ENCODE results near the gene INF2.

The INF2 gene

DNA sequence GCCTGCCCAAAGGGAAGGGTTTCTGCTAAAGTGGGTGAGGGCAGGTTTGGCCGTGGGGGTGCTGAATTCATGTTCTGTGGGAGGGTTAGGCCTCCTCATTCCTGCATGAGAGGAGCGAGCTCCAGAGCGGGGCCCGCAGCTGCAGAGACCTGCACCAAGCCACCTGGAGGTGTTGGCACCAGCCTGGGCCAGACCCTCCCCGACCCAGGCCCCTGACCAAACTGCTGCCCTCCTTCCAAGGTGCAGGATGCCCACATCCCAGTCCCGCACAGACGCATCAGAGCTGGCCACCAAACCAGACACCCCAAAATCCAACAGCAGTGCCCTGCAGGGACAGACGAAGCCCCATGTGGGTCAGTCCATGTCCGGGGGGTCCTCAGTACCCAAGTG is 45.2 kb downstream of the INF2 start:
- Histone ChIP-seq H3K4me1 (ENCODE audit: low read length) (no peaks in the 10 kb centered on the region), H2AFZ (ENCODE audit: low read length) (no peak overlapping the region), H3K4me3 (ENCODE audit: low read length) (no peak overlapping the region), H3K4me2 (ENCODE audit: low read depth, low read length) (no peak overlapping the region), H3K9me2 (replicated peaks; ENCODE audit: insufficient read depth, low read length) (no peaks in the 10 kb centered on the region), H3K79me2 (ENCODE audit: low read length) (no peaks in the 10 kb centered on the region), H3K27ac (ENCODE audit: low read length) (no peak overlapping the region), H3K27me3 (replicated peaks; ENCODE audit: insufficient read depth, low read length) (peaks cover 21% of the 10 kb centered on the region), H4K20me1 (ENCODE audit: insufficient read depth, low read length) (no peaks in the 10 kb centered on the region), H3K9ac (ENCODE audit: low read length) (no peak overlapping the region), H3F3A (ENCODE audit: insufficient read depth, low read length) (no peaks in the 10 kb centered on the region), H3K9me3 (replicated peaks; ENCODE audit: insufficient read depth, low read length) (no peaks in the 10 kb centered on the region), H3K36me3 (replicated peaks; ENCODE audit: insufficient read depth, low read length) (no peaks in the 10 kb centered on the region)
- DNase-seq, result no peak
- TF ChIP-seq EZH2phosphoT487 (IDR thresholded peaks at IDR 0.05; ENCODE audit: low read length), result no peak
- TF ChIP-seq, protein P1, sequence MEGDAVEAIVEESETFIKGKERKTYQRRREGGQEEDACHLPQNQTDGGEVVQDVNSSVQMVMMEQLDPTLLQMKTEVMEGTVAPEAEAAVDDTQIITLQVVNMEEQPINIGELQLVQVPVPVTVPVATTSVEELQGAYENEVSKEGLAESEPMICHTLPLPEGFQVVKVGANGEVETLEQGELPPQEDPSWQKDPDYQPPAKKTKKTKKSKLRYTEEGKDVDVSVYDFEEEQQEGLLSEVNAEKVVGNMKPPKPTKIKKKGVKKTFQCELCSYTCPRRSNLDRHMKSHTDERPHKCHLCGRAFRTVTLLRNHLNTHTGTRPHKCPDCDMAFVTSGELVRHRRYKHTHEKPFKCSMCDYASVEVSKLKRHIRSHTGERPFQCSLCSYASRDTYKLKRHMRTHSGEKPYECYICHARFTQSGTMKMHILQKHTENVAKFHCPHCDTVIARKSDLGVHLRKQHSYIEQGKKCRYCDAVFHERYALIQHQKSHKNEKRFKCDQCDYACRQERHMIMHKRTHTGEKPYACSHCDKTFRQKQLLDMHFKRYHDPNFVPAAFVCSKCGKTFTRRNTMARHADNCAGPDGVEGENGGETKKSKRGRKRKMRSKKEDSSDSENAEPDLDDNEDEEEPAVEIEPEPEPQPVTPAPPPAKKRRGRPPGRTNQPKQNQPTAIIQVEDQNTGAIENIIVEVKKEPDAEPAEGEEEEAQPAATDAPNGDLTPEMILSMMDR (IDR thresholded peaks at IDR 0.05; ENCODE audit: low read length), result no peak
- no peak for TF ChIP-seq EZH2 (optimal IDR thresholded peaks at IDR 0.05; ENCODE audit: low read depth, low read length)

DNA sequence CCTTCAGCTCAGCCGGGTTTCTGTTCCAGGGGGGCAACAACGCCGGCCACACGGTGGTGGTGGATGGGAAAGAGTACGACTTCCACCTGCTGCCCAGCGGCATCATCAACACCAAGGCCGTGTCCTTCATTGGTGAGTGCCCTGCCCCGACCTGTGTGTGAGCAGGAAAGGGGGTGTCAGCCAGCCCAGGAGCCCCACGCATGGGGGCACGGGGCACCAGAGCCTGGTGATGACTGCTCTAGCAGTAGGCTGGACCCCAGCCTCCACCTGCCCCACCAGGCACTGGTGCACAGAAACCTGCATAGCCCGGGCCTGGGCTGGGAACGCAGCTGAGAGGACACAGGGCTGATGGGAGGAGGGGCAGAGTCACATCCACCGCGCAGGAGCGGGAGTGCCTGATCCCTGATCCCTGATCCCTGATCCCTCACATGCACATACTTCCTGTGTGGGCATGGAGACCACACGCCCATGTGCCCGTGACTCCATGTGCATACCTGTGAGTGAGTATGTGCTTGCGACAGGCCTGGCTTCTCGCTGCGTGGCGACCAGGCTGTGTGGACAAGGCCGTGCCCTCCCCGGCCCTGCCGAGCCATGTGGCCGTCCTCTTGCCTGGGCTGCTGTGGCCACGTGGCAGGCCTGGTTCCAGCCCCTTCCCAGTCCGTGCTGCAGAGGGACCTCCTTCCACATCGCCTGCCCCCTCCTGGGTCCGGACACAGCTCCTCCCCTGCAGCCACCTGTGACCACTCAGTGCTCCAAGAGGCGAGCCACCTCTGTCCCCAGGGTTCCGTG is 45.8 kb downstream of the INF2 start:
- Histone ChIP-seq H2AFZ (ENCODE audit: low read length) (no peak overlapping the region), H3K9ac (ENCODE audit: low read length) (no peak overlapping the region), H3K36me3 (replicated peaks; ENCODE audit: insufficient read depth, low read length) (no peaks in the 10 kb centered on the region), H3K9me3 (replicated peaks; ENCODE audit: insufficient read depth, low read length) (no peaks in the 10 kb centered on the region), H3K4me1 (ENCODE audit: low read length) (no peaks in the 10 kb centered on the region), H3K27me3 (replicated peaks; ENCODE audit: insufficient read depth, low read length) (peaks cover 26% of the 10 kb centered on the region), H3K79me2 (ENCODE audit: low read length) (no peaks in the 10 kb centered on the region), H3F3A (ENCODE audit: insufficient read depth, low read length) (no peaks in the 10 kb centered on the region), H3K9me2 (replicated peaks; ENCODE audit: insufficient read depth, low read length) (no peaks in the 10 kb centered on the region), H3K4me2 (ENCODE audit: low read depth, low read length) (no peak overlapping the region), H4K20me1 (ENCODE audit: insufficient read depth, low read length) (no peaks in the 10 kb centered on the region), H3K27ac (ENCODE audit: low read length) (no peak overlapping the region), H3K4me3 (ENCODE audit: low read length) (no peak overlapping the region)
- TF ChIP-seq, protein P1 (IDR thresholded peaks at IDR 0.05; ENCODE audit: low read length), result no peak
- TF ChIP-seq EZH2phosphoT487 (IDR thresholded peaks at IDR 0.05; ENCODE audit: low read length) (no peak), EZH2 (optimal IDR thresholded peaks at IDR 0.05; ENCODE audit: low read depth, low read length) (no peak)
- no peak for DNase-seq

DNA sequence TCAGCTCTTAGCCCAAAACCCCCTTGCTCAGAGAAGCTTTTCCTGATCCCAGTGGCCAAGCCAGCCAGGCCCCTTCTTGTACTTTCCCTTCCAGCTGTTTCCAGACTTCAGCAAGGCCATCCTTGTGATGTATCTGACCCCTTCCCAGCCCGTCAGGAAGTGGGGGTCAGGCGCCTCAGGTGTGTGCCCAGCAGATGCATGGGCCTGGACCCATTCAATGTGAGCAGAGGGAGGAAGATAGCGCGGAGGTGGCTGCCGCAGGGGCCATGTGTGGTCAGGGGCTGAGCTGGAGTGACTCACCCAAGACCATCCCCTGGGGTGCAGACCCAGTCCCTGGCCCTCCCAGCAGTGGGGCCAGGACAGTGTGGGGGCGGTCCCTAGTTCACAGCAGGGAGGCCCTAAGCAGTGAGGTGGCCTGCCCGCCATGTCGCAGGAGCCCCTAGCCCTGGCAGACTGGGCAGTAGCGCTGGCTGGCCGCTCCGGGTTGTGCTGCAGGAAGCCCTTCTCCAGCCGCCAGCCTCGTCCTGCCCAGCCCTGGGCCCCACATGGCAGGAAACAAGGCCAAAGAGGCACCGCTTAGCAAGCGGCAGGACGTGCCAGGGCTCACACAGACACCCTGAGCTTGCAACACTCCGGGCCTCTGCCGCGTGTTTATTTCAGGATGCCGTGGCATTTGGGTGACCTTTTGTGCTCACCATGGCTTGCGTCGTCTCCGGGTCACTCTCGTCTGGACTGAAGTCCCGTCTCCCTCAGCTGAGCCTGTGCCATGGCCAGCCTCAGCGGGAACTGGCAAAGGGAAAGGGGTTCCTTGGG is 46.6 kb downstream of the INF2 start:
- no peaks in the 10 kb centered on the region for H3K79me2 ChIP-seq (ENCODE audit: low read length)
- no peak overlapping the region for H3K4me2 ChIP-seq (ENCODE audit: low read depth, low read length)
- no peak overlapping the region for H3K9ac ChIP-seq (ENCODE audit: low read length)
- H4K20me1 ChIP-seq (ENCODE audit: insufficient read depth, low read length), result no peaks in the 10 kb centered on the region
- H2AFZ ChIP-seq (ENCODE audit: low read length), result no peak overlapping the region
- no peaks in the 10 kb centered on the region for H3K4me1 ChIP-seq (ENCODE audit: low read length)
- H3K36me3 ChIP-seq (replicated peaks; ENCODE audit: insufficient read depth, low read length), result no peaks in the 10 kb centered on the region
- H3K27ac ChIP-seq (ENCODE audit: low read length), result no peak overlapping the region
- H3K9me2 ChIP-seq (replicated peaks; ENCODE audit: insufficient read depth, low read length), result no peaks in the 10 kb centered on the region
- no peak overlapping the region for H3K4me3 ChIP-seq (ENCODE audit: low read length)
- no peak for DNase-seq
- H3F3A ChIP-seq (ENCODE audit: insufficient read depth, low read length), result no peaks in the 10 kb centered on the region
- TF ChIP-seq EZH2 (optimal IDR thresholded peaks at IDR 0.05; ENCODE audit: low read depth, low read length), result no peak
- TF ChIP-seq, protein P1 (IDR thresholded peaks at IDR 0.05; ENCODE audit: low read length), result no peak
- TF ChIP-seq EZH2phosphoT487 (IDR thresholded peaks at IDR 0.05; ENCODE audit: low read length), result no peak
- H3K27me3 ChIP-seq (replicated peaks; ENCODE audit: insufficient read depth, low read length), result peaks cover 34% of the 10 kb centered on the region
- H3K9me3 ChIP-seq (replicated peaks; ENCODE audit: insufficient read depth, low read length), result no peaks in the 10 kb centered on the region

Measured in MM.1S (cell line).